ENCODE measurements around the gene ADAM10.

Gene ADAM10

DNA sequence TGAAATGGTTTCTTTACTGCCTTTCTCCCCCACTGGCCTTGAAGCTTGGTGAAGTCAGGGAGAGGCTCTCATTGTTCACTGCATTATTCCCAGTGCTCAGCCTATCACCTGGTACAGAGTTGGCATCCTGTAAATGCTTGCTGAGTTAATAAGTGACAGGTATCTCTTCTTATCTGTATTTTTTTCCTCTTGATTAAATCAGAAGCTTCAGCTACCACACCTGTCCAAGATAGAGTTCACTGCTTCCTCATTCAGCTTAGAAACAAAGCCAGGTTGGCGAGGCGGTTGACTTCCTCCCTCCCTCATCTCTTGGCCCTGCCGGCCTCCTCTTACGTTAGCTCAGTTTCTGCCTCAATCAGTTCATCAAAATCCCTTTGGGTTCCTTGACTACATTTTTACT is 174.9 kb downstream of the ADAM10 start:
- H3K4me2 ChIP-seq: no peak overlapping the region
- TF ChIP-seq, protein P1, sequence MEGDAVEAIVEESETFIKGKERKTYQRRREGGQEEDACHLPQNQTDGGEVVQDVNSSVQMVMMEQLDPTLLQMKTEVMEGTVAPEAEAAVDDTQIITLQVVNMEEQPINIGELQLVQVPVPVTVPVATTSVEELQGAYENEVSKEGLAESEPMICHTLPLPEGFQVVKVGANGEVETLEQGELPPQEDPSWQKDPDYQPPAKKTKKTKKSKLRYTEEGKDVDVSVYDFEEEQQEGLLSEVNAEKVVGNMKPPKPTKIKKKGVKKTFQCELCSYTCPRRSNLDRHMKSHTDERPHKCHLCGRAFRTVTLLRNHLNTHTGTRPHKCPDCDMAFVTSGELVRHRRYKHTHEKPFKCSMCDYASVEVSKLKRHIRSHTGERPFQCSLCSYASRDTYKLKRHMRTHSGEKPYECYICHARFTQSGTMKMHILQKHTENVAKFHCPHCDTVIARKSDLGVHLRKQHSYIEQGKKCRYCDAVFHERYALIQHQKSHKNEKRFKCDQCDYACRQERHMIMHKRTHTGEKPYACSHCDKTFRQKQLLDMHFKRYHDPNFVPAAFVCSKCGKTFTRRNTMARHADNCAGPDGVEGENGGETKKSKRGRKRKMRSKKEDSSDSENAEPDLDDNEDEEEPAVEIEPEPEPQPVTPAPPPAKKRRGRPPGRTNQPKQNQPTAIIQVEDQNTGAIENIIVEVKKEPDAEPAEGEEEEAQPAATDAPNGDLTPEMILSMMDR (conservative IDR thresholded peaks at IDR 0.05; ENCODE audit: low read depth, low read length): no peak
- H2AFZ ChIP-seq (ENCODE audit: low read depth): no peak overlapping the region
- no peak overlapping the region for H3K27ac ChIP-seq
- H4K20me1 ChIP-seq (ENCODE audit: insufficient read depth): no peaks in the 10 kb centered on the region
- H3K27me3 ChIP-seq (ENCODE audit: insufficient read depth, low read depth): no peaks in the 10 kb centered on the region
- H3K36me3 ChIP-seq (ENCODE audit: insufficient read depth): no peaks in the 10 kb centered on the region
- no peak overlapping the region for H3K4me3 ChIP-seq (IDR thresholded peaks at IDR 0.05; ENCODE audit: insufficient read depth, low read depth, low read length)
- no peak overlapping the region for H3K9ac ChIP-seq
- no peaks in the 10 kb centered on the region for H3K4me1 ChIP-seq (ENCODE audit: low read depth, poor library complexity, severe bottlenecking)
- H3K79me2 ChIP-seq (ENCODE audit: insufficient read depth, low read depth): no peaks in the 10 kb centered on the region

DNA sequence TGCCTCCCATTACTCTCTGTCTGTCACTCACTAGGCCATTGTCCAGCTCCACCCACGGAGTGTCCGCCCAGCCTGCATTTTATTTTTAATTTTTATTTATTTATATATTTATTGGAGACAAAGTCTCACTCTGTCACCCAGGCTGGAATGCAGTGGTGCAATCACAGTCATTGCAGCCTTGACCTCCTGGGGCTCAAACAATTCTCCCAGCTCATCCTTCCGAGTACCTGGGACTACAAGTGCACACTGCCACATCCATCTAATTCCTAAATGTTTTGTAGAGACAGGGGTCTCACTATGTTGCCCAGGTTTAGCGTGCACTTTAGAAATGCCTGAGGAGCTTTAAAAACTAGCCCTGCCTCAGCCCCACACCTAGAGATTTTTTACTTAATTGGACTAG is 176.2 kb downstream of the ADAM10 start:
- H3K4me2 ChIP-seq: no peak overlapping the region
- TF ChIP-seq, protein P1 (conservative IDR thresholded peaks at IDR 0.05; ENCODE audit: low read depth, low read length): no peak
- H3K27ac ChIP-seq: no peak overlapping the region
- H3K4me3 ChIP-seq (IDR thresholded peaks at IDR 0.05; ENCODE audit: insufficient read depth, low read depth, low read length): no peak overlapping the region
- no peaks in the 10 kb centered on the region for H3K36me3 ChIP-seq (ENCODE audit: insufficient read depth)
- H3K9ac ChIP-seq: no peak overlapping the region
- H3K79me2 ChIP-seq (ENCODE audit: insufficient read depth, low read depth): no peaks in the 10 kb centered on the region
- H3K4me1 ChIP-seq (ENCODE audit: low read depth, poor library complexity, severe bottlenecking): peaks cover 9% of the 10 kb centered on the region
- no peaks in the 10 kb centered on the region for H3K27me3 ChIP-seq (ENCODE audit: insufficient read depth, low read depth)
- H4K20me1 ChIP-seq (ENCODE audit: insufficient read depth): no peaks in the 10 kb centered on the region
- H2AFZ ChIP-seq (ENCODE audit: low read depth): no peak overlapping the region

DNA sequence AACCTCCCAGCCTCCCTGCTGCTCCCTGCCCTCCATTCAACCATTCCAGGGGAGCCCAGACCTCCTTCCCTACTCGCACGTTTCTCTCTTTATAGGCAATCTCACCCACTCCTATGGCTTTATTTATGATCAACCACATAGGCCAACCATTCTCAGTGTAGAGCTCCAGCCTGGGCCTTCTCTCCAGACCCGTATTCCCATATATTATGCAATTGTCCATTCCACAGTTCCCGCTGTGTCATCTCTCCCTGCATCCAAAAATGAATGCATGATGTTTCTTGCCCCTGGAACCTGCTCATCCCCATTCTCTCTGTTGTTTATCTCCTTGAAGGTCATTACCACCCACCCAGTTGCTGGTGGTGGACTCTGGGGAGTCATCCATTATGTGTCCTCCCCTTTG is 177.0 kb downstream of the ADAM10 start:
- Histone ChIP-seq H3K4me3 (IDR thresholded peaks at IDR 0.05; ENCODE audit: insufficient read depth, low read depth, low read length) (no peak overlapping the region), H3K36me3 (ENCODE audit: insufficient read depth) (no peaks in the 10 kb centered on the region), H2AFZ (ENCODE audit: low read depth) (no peak overlapping the region), H3K4me1 (ENCODE audit: low read depth, poor library complexity, severe bottlenecking) (peaks cover 16% of the 10 kb centered on the region), H4K20me1 (ENCODE audit: insufficient read depth) (no peaks in the 10 kb centered on the region), H3K27ac (no peak overlapping the region), H3K27me3 (ENCODE audit: insufficient read depth, low read depth) (no peaks in the 10 kb centered on the region), H3K79me2 (ENCODE audit: insufficient read depth, low read depth) (no peaks in the 10 kb centered on the region), H3K4me2 (no peak overlapping the region), H3K9ac (no peak overlapping the region)
- TF ChIP-seq, protein P1 (conservative IDR thresholded peaks at IDR 0.05; ENCODE audit: low read depth, low read length): no peak

DNA sequence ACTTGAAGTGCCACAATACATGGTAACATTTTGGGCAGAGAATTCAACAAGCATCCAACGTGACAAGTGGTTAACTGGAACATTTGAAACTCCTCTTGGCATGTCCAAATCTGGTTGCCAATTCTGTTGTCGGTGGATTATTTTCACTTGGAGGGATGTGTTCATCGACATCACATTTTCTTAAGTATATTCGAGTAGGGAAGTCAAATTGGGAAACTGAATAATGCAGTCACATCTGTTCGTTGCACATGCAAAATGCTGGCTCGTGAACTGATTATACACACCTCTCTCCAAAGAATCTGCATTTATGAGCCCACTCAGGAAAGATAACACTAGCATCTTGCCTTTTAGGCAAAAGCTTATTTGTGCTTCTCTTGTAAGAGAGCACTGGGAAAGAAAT is 178.0 kb downstream of the ADAM10 start:
- Histone ChIP-seq H4K20me1 (ENCODE audit: insufficient read depth) (no peaks in the 10 kb centered on the region), H2AFZ (ENCODE audit: low read depth) (no peak overlapping the region), H3K27me3 (ENCODE audit: insufficient read depth, low read depth) (no peaks in the 10 kb centered on the region), H3K4me1 (ENCODE audit: low read depth, poor library complexity, severe bottlenecking) (peaks cover 16% of the 10 kb centered on the region), H3K79me2 (ENCODE audit: insufficient read depth, low read depth) (no peaks in the 10 kb centered on the region), H3K4me2 (no peak overlapping the region), H3K36me3 (ENCODE audit: insufficient read depth) (no peaks in the 10 kb centered on the region), H3K4me3 (IDR thresholded peaks at IDR 0.05; ENCODE audit: insufficient read depth, low read depth, low read length) (no peak overlapping the region), H3K9ac (no peak overlapping the region), H3K27ac (no peak overlapping the region)
- TF ChIP-seq, protein P1 (conservative IDR thresholded peaks at IDR 0.05; ENCODE audit: low read depth, low read length): no peak

All from KMS-11 (cell line).